K562 (cell line): ENCODE data around the gene LRP2BP. TPM values are rescaled to one million over a fixed set of nuclear protein-coding genes. Genes with fewer than 3 reads are reported as not detected.

ENCODE experiments used
- ATAC-seq: fragments of 200-7000 bp; cut with Tn5 transposase; 3 replicates; pipeline ENCODE4 v1.9.1; 2020; ENCODE audit warnings: moderate library complexity
- BruUV-seq: library from RNA; stranded (reverse); fragments of 400-500 nt; replicated peaks from 2 replicates; lab custom pipeline; 2021; lab: Mats Ljungman, UMichigan
- CTCF ChIA-PET: fragments of 300-600 bp; formaldehyde crosslinking; extraction: SDS; loops from one replicate; lab custom pipeline; 2021; ENCODE audit warnings: low intra/inter-chr PET ratio; lab: Yijun Ruan, JAX
- POLR2A ChIA-PET: fragments of 300-600, 350-650 bp; sonication (Branson Sonifier 250); formaldehyde crosslinking; extraction: SDS; loops from one replicate; lab custom pipeline; 2021; ENCODE audit warnings: antibody characterized with exemption, inconsistent platforms; lab: Yijun Ruan, JAX
- DNase-seq, 4 experiments: peaks; one replicate each; pipeline versions ENCODE4 v3.0.0 to v3.0.0-alpha.2; 2011 to 2018; ENCODE audit warnings: low spot score in 3 of 4, mixed read lengths in 3 of 4; ENCODE audit errors: extremely low read depth in 1 of 4
- FAIRE-seq: peaks from 2 replicates; lab custom pipeline; 2011; peaks lifted over from hg19 to GRCh38; lab: Jason Lieb, UNC
- H2AFZ ChIP-seq: 2 replicates; pipeline ENCODE4 v1.6.0; 2011; ENCODE audit warnings: low read depth, low read length, control low read depth, inconsistent platforms
- H3K27ac ChIP-seq: fragments of 200-600 bp; 3 replicates; pipeline ENCODE4 v1.8.0; 2011; ENCODE audit warnings: low read depth, mild to moderate bottlenecking, control low read depth, inconsistent platforms, low read length, moderate library complexity, mixed read lengths; ENCODE audit errors: extremely low read depth
- H3K27me3 ChIP-seq, 2 experiments: fragments of 300-600 bp in 1 of 2; 2 replicates in 1 of 2; 3 replicates in 1 of 2; pipeline versions ENCODE4 v1.6.0 to v1.8.0; 2011; ENCODE audit warnings: inconsistent platforms in 2 of 2, low read length in 2 of 2, mild to moderate bottlenecking in 1 of 2, mixed read lengths in 1 of 2, moderate library complexity in 1 of 2; ENCODE audit not compliant: control insufficient read depth in 2 of 2, insufficient read depth in 2 of 2
- H3K36me3 ChIP-seq: fragments of 300-600 bp; 3 replicates; pipeline ENCODE4 v1.8.0; 2011; ENCODE audit warnings: mild to moderate bottlenecking, low read length, inconsistent platforms; ENCODE audit not compliant: control insufficient read depth, insufficient read depth
- H3K4me1 ChIP-seq, 2 experiments: fragments of 200-600 bp in 1 of 2; replicated peaks in 1 of 2; 2 replicates in 1 of 2; 3 replicates in 1 of 2; pipeline versions ENCODE4 v1.5.1 to v1.8.0; 2011; ENCODE audit warnings: inconsistent platforms in 2 of 2, low read length in 2 of 2, mild to moderate bottlenecking in 1 of 2, mixed read lengths in 1 of 2, moderate library complexity in 1 of 2; ENCODE audit not compliant: control insufficient read depth in 2 of 2, insufficient read depth in 2 of 2
- H3K4me2 ChIP-seq: 2 replicates; pipeline ENCODE4 v1.6.1; 2011; ENCODE audit warnings: low read length, control low read depth, inconsistent platforms, mixed read lengths; ENCODE audit not compliant: insufficient read depth
- H3K4me3 ChIP-seq: fragments of 200-600 bp; sonication (generic), shearing (Covaris generic); 2 replicates; pipeline ENCODE4 v1.5.1; 2016; ENCODE audit warnings: control low read depth, inconsistent platforms
- H3K79me2 ChIP-seq: fragments of 200-600 bp; 3 replicates; pipeline ENCODE4 v1.8.0; 2011; ENCODE audit warnings: low read length, inconsistent platforms; ENCODE audit not compliant: control insufficient read depth, insufficient read depth
- H3K9ac ChIP-seq, 2 experiments: 2 replicates each; pipeline versions ENCODE4 v1.6.0 to v1.6.1; 2011; ENCODE audit warnings: low read depth in 2 of 2, low read length in 2 of 2, control low read depth in 1 of 2, inconsistent platforms in 1 of 2, mild to moderate bottlenecking in 1 of 2, mixed read lengths in 1 of 2; ENCODE audit not compliant: insufficient read depth in 1 of 2
- H3K9me1 ChIP-seq: one replicate; pipeline ENCODE4 v1.6.0; 2011; ENCODE audit warnings: inconsistent platforms, mild to moderate bottlenecking, low read length, moderate library complexity; ENCODE audit not compliant: control insufficient read depth, insufficient read depth
- H3K9me3 ChIP-seq: replicated peaks from 2 replicates; pipeline ENCODE4 v1.5.1; 2011; ENCODE audit warnings: low read depth, low read length, inconsistent platforms; ENCODE audit not compliant: control insufficient read depth, insufficient read depth
- H4K20me1 ChIP-seq: replicated peaks from 2 replicates; pipeline ENCODE4 v1.6.1; 2011; ENCODE audit warnings: low read length, inconsistent platforms, mixed read lengths; ENCODE audit not compliant: control insufficient read depth, insufficient read depth
- CBFA2T2 ChIP-seq: fragments of 450-650 bp; conservative IDR thresholded peaks from 2 replicates; pipeline ENCODE4 v1.6.1; 2017; ENCODE audit warnings: mild to moderate bottlenecking
- GATAD2B ChIP-seq: fragments of 450-650 bp; IDR thresholded peaks from 2 replicates; pipeline ENCODE4 v1.6.1; 2017; ENCODE audit warnings: mild to moderate bottlenecking, borderline replicate concordance
- HDAC1 ChIP-seq, 2 experiments: fragments of 450-650 bp; IDR thresholded peaks; 2 replicates each; pipeline ENCODE4 v1.6.1; 2016 to 2017; ENCODE audit warnings: inconsistent platforms in 1 of 2, mild to moderate bottlenecking in 1 of 2, moderate library complexity in 1 of 2
- KHSRP ChIP-seq: fragments of 450-650 bp; IDR thresholded peaks from 2 replicates; pipeline ENCODE4 v1.6.1; 2017
- L3MBTL2 ChIP-seq: fragments of 450-650 bp; IDR thresholded peaks from 2 replicates; pipeline ENCODE4 v1.6.1; 2016; ENCODE audit warnings: mild to moderate bottlenecking, moderate library complexity
- MYBL2 ChIP-seq, 2 experiments: fragments of 450-650 bp in 1 of 2; sonication (generic) in 1 of 2; formaldehyde crosslinking in 1 of 2; IDR thresholded peaks; 2 replicates each; pipeline versions ENCODE4 v1.6.1 to v1.8.1; 2017 to 2022; ENCODE audit warnings: borderline replicate concordance in 1 of 2, inconsistent platforms in 1 of 2, low read depth in 1 of 2, mild to moderate bottlenecking in 1 of 2, missing genetic modification reagents in 1 of 2, moderate library complexity in 1 of 2
- PCBP2 ChIP-seq: fragments of 200-400 bp; formaldehyde crosslinking; IDR thresholded peaks from 2 replicates; pipeline ENCODE4 v1.6.1; 2018; ENCODE audit warnings: low read length, low read depth, mild to moderate bottlenecking, moderate library complexity; ENCODE audit not compliant: poor library complexity, severe bottlenecking
- SMAD3 ChIP-seq: fragments of 450-650 bp; formaldehyde crosslinking; conservative IDR thresholded peaks from 2 replicates; pipeline ENCODE4 v1.4.0; 2020; ENCODE audit warnings: mild to moderate bottlenecking
- TAL1 ChIP-seq: fragments of 450-650 bp; IDR thresholded peaks from 2 replicates; pipeline ENCODE4 v1.6.1; 2016; ENCODE audit warnings: mild to moderate bottlenecking
- TBL1XR1 ChIP-seq, 2 experiments: IDR thresholded peaks; 2 replicates each; pipeline ENCODE4 v1.6.1; 2012; ENCODE audit warnings: improper control_type of control experiment in 2 of 2, low read length in 2 of 2, mild to moderate bottlenecking in 1 of 2
- TOE1 ChIP-seq, 2 experiments: fragments of 450-650 bp in 1 of 2; sonication (generic) in 1 of 2; formaldehyde crosslinking in 1 of 2; IDR thresholded peaks; 2 replicates each; pipeline versions ENCODE4 v1.7.1 to v1.8.0; 2016 to 2022; ENCODE audit warnings: borderline replicate concordance in 2 of 2, mild to moderate bottlenecking in 2 of 2, antibody characterized with exemption in 1 of 2, inconsistent platforms in 1 of 2, low read depth in 1 of 2, missing genetic modification reagents in 1 of 2, moderate library complexity in 1 of 2
- ZFP36 ChIP-seq: fragments of 150-350 bp; IDR thresholded peaks from 2 replicates; pipeline ENCODE4 v1.6.1; 2018; ENCODE audit warnings: low read length, low read depth; ENCODE audit not compliant: partially characterized antibody
- WGBS: fragments of 100-300 bp; shearing (Covaris generic); methylation state at CpG from one replicate; pipeline ENCODE4 v1.1.6; 2016; ENCODE audit warnings: low coverage, mixed read lengths; ENCODE audit not compliant: insufficient coverage; ENCODE audit errors: missing lambda C conversion rate; 5-methylcytosine and 5-hydroxymethylcytosine counted together
- in situ Hi-C: fragments of 300-500 bp; cut with MboI; formaldehyde crosslinking; loops from 4 replicates; pipeline ENCODE4 v1.15.0; 2018; ENCODE audit warnings: inconsistent platforms, mixed read lengths
- intact Hi-C: fragments of 100-400 bp; cut with micrococcal nuclease; formaldehyde crosslinking; loops from 2 replicates; pipeline ENCODE4 v1.14.2; 2022
- polyA plus RNA-seq, 8 experiments: library from polyadenylated mRNA; depleted of rRNA in 4 of 8; stranded (reverse) in 5 of 8; unstranded in 3 of 8; fragments of >200 nt; fragmentation: Nextera tagmentation in 2 of 8; fragmentation: Illumina TruSeq in 1 of 8; extraction: Ambion mirVana in 2 of 8; extraction: Trizol in 1 of 8; gene quantifications; 2 replicates each; pipeline versions ENCODE4 v1.2.1 to v1.2.3, GENCODE V29; 2011 to 2014; ENCODE audit warnings: inconsistent platforms in 1 of 8, missing spikeins in 1 of 8
- total RNA-seq, 7 experiments: library from RNA; depleted of rRNA in 6 of 7; stranded (reverse); fragments of >200 nt in 6 of 7; fragmentation: Illumina TruSeq in 2 of 7; extraction: Trizol in 2 of 7; gene quantifications; 2 replicates each; pipeline versions ENCODE4 v1.2.1 to v1.2.3, GENCODE V29; 2011 to 2021; ENCODE audit warnings: low replicate concordance in 1 of 7
- TF ChIP-seq, protein P1 (sequence below): fragments of 250-450 bp; sonication (Bioruptor Pico); IDR thresholded peaks from 2 replicates; pipeline ENCODE4 v1.5.0; 2020; ENCODE audit warnings: mild to moderate bottlenecking, borderline replicate concordance
- TF ChIP-seq, protein P2 (sequence below): fragments of 450-650 bp; IDR thresholded peaks from 2 replicates; pipeline ENCODE4 v1.7.1; 2018; ENCODE audit warnings: mild to moderate bottlenecking, low read depth; ENCODE audit not compliant: partially characterized antibody

LRP2BP gene
- total and polyA plus RNA-seq, 9 of the 15 experiments (the other 6 are each of a cell fraction or from before 2014, with no cell fraction given) = 0.42 to 2.1 (median 0.62) TPM

DNA sequence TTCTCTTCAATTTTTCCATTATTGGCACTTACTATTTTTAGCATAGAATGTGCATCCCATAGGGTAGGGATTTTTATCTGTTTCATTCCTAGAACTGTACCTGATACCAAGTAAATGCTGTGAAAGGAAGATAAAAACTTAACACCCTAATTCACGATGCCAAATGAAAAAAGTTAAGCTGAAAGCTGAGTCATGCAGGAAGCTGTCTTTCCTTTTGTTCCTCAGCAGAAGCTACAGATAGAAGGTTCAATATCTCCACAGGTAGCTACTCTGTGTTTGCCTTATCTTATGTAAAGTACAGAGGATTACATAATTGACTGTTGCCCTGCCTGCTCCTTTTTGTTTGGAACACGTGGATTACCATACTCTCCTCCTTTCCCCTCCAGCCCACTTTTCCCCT is 77.0 kb downstream of the LRP2BP start:
- Histone ChIP-seq H3K27ac (peak overlapping the region; percentile 72), H3K9me3 (peaks cover 4% of the 10 kb centered on the region), H3K9ac (peak overlapping the region in 1 of 2 experiments; percentile 33; a peak in 1 of 4 replicates), H3K79me2 (no peaks in the 10 kb centered on the region), H3K4me3 (no peak overlapping the region), H3K4me1 (peaks cover 0 to 12% of the 10 kb centered on the region in 2 experiments; a peak in 2 of 5 replicates), H3K4me2 (peak overlapping the region; percentile 52; the same call in 1 of the 2 replicates), H2AFZ (peak overlapping the region; percentile 51; the same call in 1 of the 2 replicates), H3K27me3 (no peaks in the 10 kb centered on the region), H3K9me1 (no peaks in the 10 kb centered on the region), H4K20me1 (no peaks in the 10 kb centered on the region), H3K36me3 (peaks cover 15% of the 10 kb centered on the region; the same call in 2 of the 3 replicates)
- 0% methylated on average over 2 of the region's 2 CpGs for WGBS
- in situ Hi-C loops (no loop called here), intact Hi-C loops (loop anchor here (5.0 kb wide), 1 partner anchor 79 kb away; the partner anchor contains the start of genes ANKRD37 and LRP2BP)
- no TSS peak for BruUV-seq
- CTCF ChIA-PET = no interaction called here
- POLR2A ChIA-PET = interaction anchor here (0.9 to 1.0 kb wide), 2 partner anchors 20 to 77 kb away, joined by 3 read pairs; partner anchors contain the start of gene LRP2BP
- peak; percentile 85 for FAIRE-seq
- peak; percentile 27 to 82 (median 37) for DNase-seq
- ATAC-seq = peak; percentile 90
- TF ChIP-seq, protein P1, sequence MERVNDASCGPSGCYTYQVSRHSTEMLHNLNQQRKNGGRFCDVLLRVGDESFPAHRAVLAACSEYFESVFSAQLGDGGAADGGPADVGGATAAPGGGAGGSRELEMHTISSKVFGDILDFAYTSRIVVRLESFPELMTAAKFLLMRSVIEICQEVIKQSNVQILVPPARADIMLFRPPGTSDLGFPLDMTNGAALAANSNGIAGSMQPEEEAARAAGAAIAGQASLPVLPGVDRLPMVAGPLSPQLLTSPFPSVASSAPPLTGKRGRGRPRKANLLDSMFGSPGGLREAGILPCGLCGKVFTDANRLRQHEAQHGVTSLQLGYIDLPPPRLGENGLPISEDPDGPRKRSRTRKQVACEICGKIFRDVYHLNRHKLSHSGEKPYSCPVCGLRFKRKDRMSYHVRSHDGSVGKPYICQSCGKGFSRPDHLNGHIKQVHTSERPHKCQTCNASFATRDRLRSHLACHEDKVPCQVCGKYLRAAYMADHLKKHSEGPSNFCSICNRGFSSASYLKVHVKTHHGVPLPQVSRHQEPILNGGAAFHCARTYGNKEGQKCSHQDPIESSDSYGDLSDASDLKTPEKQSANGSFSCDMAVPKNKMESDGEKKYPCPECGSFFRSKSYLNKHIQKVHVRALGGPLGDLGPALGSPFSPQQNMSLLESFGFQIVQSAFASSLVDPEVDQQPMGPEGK (CRISPR knock-in tag) = no peak
- TF ChIP-seq TOE1 (IDR thresholded peaks at IDR 0.05; ENCODE audit: borderline replicate concordance) (0 out of 2 replicates have a peak, but pooled peaks have one; percentile 20), TOE1 (CRISPR knock-in tag; IDR thresholded peaks at IDR 0.05; ENCODE audit: borderline replicate concordance, low read depth) (no peak), KHSRP (no peak), PCBP2 (no peak), MYBL2 (IDR thresholded peaks at IDR 0.05; ENCODE audit: low read depth) (no peak), MYBL2 (CRISPR knock-in tag; IDR thresholded peaks at IDR 0.05; ENCODE audit: borderline replicate concordance) (no peak), TAL1 (peak; percentile 73), ZFP36 (no peak), L3MBTL2 (peak; percentile 18; the same call in 1 of the 2 replicates), GATAD2B (peak; percentile 83), CBFA2T2 (peak; percentile 85), TBL1XR1 (IDR thresholded peaks at IDR 0.05; ENCODE audit: low read length in 2 of 2) (peak in 1 of 2 experiments; percentile 45; a peak in 2 of 4 replicates), SMAD3 (CRISPR knock-in tag) (no peak), HDAC1 (IDR thresholded peaks at IDR 0.05) (peak; percentile 28 to 62; a peak in 2 of 4 replicates)
- TF ChIP-seq, protein P2, sequence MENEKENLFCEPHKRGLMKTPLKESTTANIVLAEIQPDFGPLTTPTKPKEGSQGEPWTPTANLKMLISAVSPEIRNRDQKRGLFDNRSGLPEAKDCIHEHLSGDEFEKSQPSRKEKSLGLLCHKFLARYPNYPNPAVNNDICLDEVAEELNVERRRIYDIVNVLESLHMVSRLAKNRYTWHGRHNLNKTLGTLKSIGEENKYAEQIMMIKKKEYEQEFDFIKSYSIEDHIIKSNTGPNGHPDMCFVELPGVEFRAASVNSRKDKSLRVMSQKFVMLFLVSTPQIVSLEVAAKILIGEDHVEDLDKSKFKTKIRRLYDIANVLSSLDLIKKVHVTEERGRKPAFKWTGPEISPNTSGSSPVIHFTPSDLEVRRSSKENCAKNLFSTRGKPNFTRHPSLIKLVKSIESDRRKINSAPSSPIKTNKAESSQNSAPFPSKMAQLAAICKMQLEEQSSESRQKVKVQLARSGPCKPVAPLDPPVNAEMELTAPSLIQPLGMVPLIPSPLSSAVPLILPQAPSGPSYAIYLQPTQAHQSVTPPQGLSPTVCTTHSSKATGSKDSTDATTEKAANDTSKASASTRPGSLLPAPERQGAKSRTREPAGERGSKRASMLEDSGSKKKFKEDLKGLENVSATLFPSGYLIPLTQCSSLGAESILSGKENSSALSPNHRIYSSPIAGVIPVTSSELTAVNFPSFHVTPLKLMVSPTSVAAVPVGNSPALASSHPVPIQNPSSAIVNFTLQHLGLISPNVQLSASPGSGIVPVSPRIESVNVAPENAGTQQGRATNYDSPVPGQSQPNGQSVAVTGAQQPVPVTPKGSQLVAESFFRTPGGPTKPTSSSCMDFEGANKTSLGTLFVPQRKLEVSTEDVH = no peak
